Stomach (tissue), 9 donors: ENCODE measurements around the gene CDH23. TPM values are rescaled to one million over a fixed set of nuclear protein-coding genes. Genes with fewer than 3 reads are reported as not detected.

Source experiments
- DNase-seq, 2 donors: peaks; one replicate each; pipeline versions ENCODE4 v3.0.0 to v3.0.0-alpha.2; 2013 to 2019
- H3K27ac ChIP-seq, 5 donors: fragments of 200-600 bp in 4 of 5; sonication (generic) in 4 of 5; one replicate each; pipeline ENCODE4 v1.5.1; 2013 to 2019; ENCODE audit warnings: mild to moderate bottlenecking in 1 of 5, moderate library complexity in 1 of 5
- H3K27me3 ChIP-seq, 3 donors: fragments of 200-600 bp; sonication (generic); one replicate each; pipeline ENCODE4 v1.5.1; 2017 to 2019; ENCODE audit warnings: mixed run types in 1 of 3
- H3K36me3 ChIP-seq, 4 donors: fragments of 200-600 bp; sonication (generic); 1 replicate in 3 of 4; 2 replicates in 1 of 4; pipeline ENCODE4 v1.5.1; 2016 to 2019
- H3K4me1 ChIP-seq, 4 donors: fragments of 200-600 bp; sonication (generic); one replicate each; pipeline ENCODE4 v1.5.1; 2016 to 2019
- H3K4me3 ChIP-seq, 4 donors: fragments of 200-600 bp; sonication (generic) in 3 of 4; one replicate each; pipeline ENCODE4 v1.5.1; 2016 to 2019; ENCODE audit warnings: mild to moderate bottlenecking in 1 of 4
- H3K9me3 ChIP-seq, 4 donors: fragments of 200-600 bp; sonication (generic); one replicate each; pipeline ENCODE4 v1.5.1; 2016 to 2019
- CTCF ChIP-seq, 7 experiments: fragments of 450-650 bp in 4 of 7; fragments of 200-600 bp in 3 of 7; sonication (generic) in 3 of 7; IDR thresholded peaks; one replicate each; pipeline ENCODE4 v1.5.1; 2016 to 2019; ENCODE audit warnings: antibody characterized with exemption in 7 of 7, control low read depth in 2 of 7, mild to moderate bottlenecking in 1 of 7
- EP300 ChIP-seq: sonication (generic); formaldehyde crosslinking; IDR thresholded peaks from one replicate; pipeline ENCODE4 v1.6.1; 2017; ENCODE audit warnings: antibody characterized with exemption
- POLR2A ChIP-seq, 4 donors: fragments of 450-650 bp; IDR thresholded peaks; one replicate each; pipeline ENCODE4 v1.6.1; 2016; ENCODE audit warnings: antibody characterized with exemption in 4 of 4, control low read depth in 2 of 4, mild to moderate bottlenecking in 1 of 4, moderate library complexity in 1 of 4
- POLR2AphosphoS5 ChIP-seq, 3 donors: sonication (generic); formaldehyde crosslinking; IDR thresholded peaks; one replicate each; pipeline ENCODE4 v1.6.1; 2016; ENCODE audit warnings: antibody characterized with exemption in 3 of 3
- WGBS, 5 donors: extraction: QIAGEN DNeasy Blood & Tissue Kit in 3 of 5; methylation state at CpG; one replicate each; pipeline versions ENCODE4 v1.1.5 to v1.1.7; 2013 to 2018; 5-methylcytosine and 5-hydroxymethylcytosine counted together
- intact Hi-C: fragments of 100-400 bp; cut with DNase I; formaldehyde crosslinking; loops from one replicate; pipeline ENCODE4 v1.15.1; 2023; ENCODE audit warnings: low total_unique reads
- polyA plus RNA-seq, 3 donors: library from polyadenylated mRNA; stranded (reverse); fragments of 200-250 nt; gene quantifications; one replicate each; pipeline ENCODE4 v1.2.3, GENCODE V29; 2013
- total RNA-seq, 5 donors: library from RNA; depleted of rRNA; stranded (reverse); fragments of >200 nt; gene quantifications; one replicate each; pipeline versions ENCODE4 v1.1.0 to v1.2.3, GENCODE V29; 2014 to 2016
- donor health status: healthy with polysubstance abuse.
- donor health status: Bipolar disorder and iron deficiency.
- donor health status: healthy.

The CDH23 gene
- total and polyA plus RNA-seq, 8 donors = 0.31 to 8.2 (median 2.2) TPM

- WGBS, 5 donors = 67 to 74% (median 73%) methylated on average over 7 of the region's 7 CpGs
- DNase-seq = no peak
- no peak overlapping the region for H3K4me3 ChIP-seq
- TF ChIP-seq POLR2AphosphoS5 (IDR thresholded peaks at IDR 0.05) (no peak), EP300 (no peak), CTCF (IDR thresholded peaks at IDR 0.05) (no peak), POLR2A (IDR thresholded peaks at IDR 0.05) (no peak)
- H3K36me3 ChIP-seq = no peaks in the 10 kb centered on the region
- no peak overlapping the region for H3K27ac ChIP-seq
- H3K27me3 ChIP-seq = peaks cover 0 to 26% (median 0%) of the 10 kb centered on the region in 3 donors
- H3K9me3 ChIP-seq = no peaks in the 10 kb centered on the region
- H3K4me1 ChIP-seq = no peaks in the 10 kb centered on the region
- intact Hi-C loops = no loop called here
These were observed 252.2 kb downstream of the CDH23 start for GRCh38 chr10:71648933-71649320.

- DNase-seq = no peak
- Histone ChIP-seq H3K4me1 (no peaks in the 10 kb centered on the region), H3K27me3 (peaks cover 0 to 20% (median 0%) of the 10 kb centered on the region in 3 donors), H3K27ac (no peak overlapping the region), H3K9me3 (no peaks in the 10 kb centered on the region), H3K36me3 (no peaks in the 10 kb centered on the region), H3K4me3 (no peak overlapping the region)
- TF ChIP-seq POLR2A (IDR thresholded peaks at IDR 0.05) (no peak), CTCF (IDR thresholded peaks at IDR 0.05) (no peak), POLR2AphosphoS5 (IDR thresholded peaks at IDR 0.05) (no peak), EP300 (no peak)
- intact Hi-C loops = no loop called here
- WGBS, 5 donors = 61 to 79% (median 76%) methylated on average over 4 of the region's 4 CpGs
These were observed 252.9 kb downstream of the CDH23 start for GRCh38 chr10:71649631-71650030.

- Histone ChIP-seq H3K4me1 (no peaks in the 10 kb centered on the region), H3K27me3 (peaks cover 0 to 12% (median 0%) of the 10 kb centered on the region in 3 donors), H3K4me3 (no peak overlapping the region), H3K27ac (no peak overlapping the region), H3K9me3 (no peaks in the 10 kb centered on the region), H3K36me3 (no peaks in the 10 kb centered on the region)
- TF ChIP-seq EP300 (no peak), CTCF (IDR thresholded peaks at IDR 0.05) (no peak), POLR2AphosphoS5 (IDR thresholded peaks at IDR 0.05) (no peak), POLR2A (IDR thresholded peaks at IDR 0.05) (no peak)
- 93 to 96% (median 95%) methylated on average over 2 to 7 of the region's 7 CpGs for WGBS, 5 donors
- intact Hi-C loops = no loop called here
- DNase-seq = no peak
These were observed 253.7 kb downstream of the CDH23 start for GRCh38 chr10:71650397-71650796.

- DNase-seq = no peak
- H3K4me3 ChIP-seq = no peak overlapping the region
- peaks cover 0 to 5% (median 0%) of the 10 kb centered on the region in 3 donors for H3K27me3 ChIP-seq
- no peaks in the 10 kb centered on the region for H3K9me3 ChIP-seq
- WGBS, 5 donors = 85 to 93% (median 92%) methylated on average over 6 of the region's 6 CpGs
- intact Hi-C loops = no loop called here
- TF ChIP-seq EP300 (no peak), CTCF (IDR thresholded peaks at IDR 0.05) (no peak), POLR2AphosphoS5 (IDR thresholded peaks at IDR 0.05) (no peak), POLR2A (IDR thresholded peaks at IDR 0.05) (no peak)
- H3K27ac ChIP-seq = no peak overlapping the region
- no peaks in the 10 kb centered on the region for H3K36me3 ChIP-seq
- H3K4me1 ChIP-seq = no peaks in the 10 kb centered on the region
These were observed 254.7 kb downstream of the CDH23 start for GRCh38 chr10:71651428-71651827.
